H1 (cell line): ENCODE results near the gene BNC2. TPM values are rescaled to one million over a fixed set of nuclear protein-coding genes. Genes with fewer than 3 reads are reported as not detected.

Experiments used
- CEBPB ChIP-seq: IDR thresholded peaks from 2 replicates; pipeline ENCODE4 v1.6.1; 2012; ENCODE audit warnings: low read depth, low read length
- GABPA ChIP-seq: IDR thresholded peaks from 2 replicates; pipeline ENCODE4 v1.6.1; 2011; ENCODE audit warnings: mild to moderate bottlenecking, low read length, moderate library complexity, borderline replicate concordance; ENCODE audit not compliant: insufficient read depth
- HDAC6 ChIP-seq: IDR thresholded peaks from one replicate; pipeline ENCODE4 v1.7.1; 2012; ENCODE audit warnings: low read depth, mild to moderate bottlenecking, inconsistent platforms, low read length, moderate library complexity
- JUN ChIP-seq: IDR thresholded peaks from 2 replicates; pipeline ENCODE4 v1.6.1; 2011; ENCODE audit warnings: low read depth, mild to moderate bottlenecking, improper control_type of control experiment, low read length
- JUND ChIP-seq: IDR thresholded peaks from 2 replicates; pipeline ENCODE4 v1.6.1; 2011; ENCODE audit warnings: mild to moderate bottlenecking, improper control_type of control experiment, low read length
- POLR2A ChIP-seq, 2 experiments: IDR thresholded peaks; 1 replicate in 1 of 2; 2 replicates in 1 of 2; pipeline ENCODE4 v1.6.1; 2011; ENCODE audit warnings: low read depth in 2 of 2, low read length in 2 of 2, mild to moderate bottlenecking in 2 of 2; ENCODE audit errors: control extremely low read depth in 1 of 2
- SIN3A ChIP-seq, 2 experiments: IDR thresholded peaks in 1 of 2; conservative IDR thresholded peaks in 1 of 2; 2 replicates each; pipeline ENCODE4 v1.6.1; 2011 to 2012; ENCODE audit warnings: low read length in 2 of 2, improper control_type of control experiment in 1 of 2, low read depth in 1 of 2, mild to moderate bottlenecking in 1 of 2
- ZNF274 ChIP-seq: IDR thresholded peaks from 2 replicates; pipeline ENCODE4 v1.7.0; 2012; ENCODE audit warnings: low read length, borderline replicate concordance; ENCODE audit errors: extremely low read depth
- polyA plus RNA-seq, 7 experiments: library from polyadenylated mRNA; depleted of rRNA in 3 of 7; stranded (reverse) in 5 of 7; unstranded in 2 of 7; fragments of >200 nt in 5 of 7; fragments of 200-250 nt in 2 of 7; gene quantifications; 1 replicate in 5 of 7; 2 replicates in 1 of 7; 4 replicates in 1 of 7; pipeline versions ENCODE4 v1.2.1 to v1.2.3, GENCODE V29; 2011 to 2013; ENCODE audit warnings: missing spikeins in 2 of 7, mixed read lengths in 2 of 7
- total RNA-seq: library from RNA; stranded (reverse); fragmentation: NEBNext Ultra II Directional; extraction: Animal tissue kit (Norgen Biotek cat#: 25700); gene quantifications from 2 replicates; pipeline ENCODE4 v1.2.1, GENCODE V29; 2021
- TF ChIP-seq, protein P1 (sequence below): IDR thresholded peaks from 2 replicates; pipeline ENCODE4 v1.6.1; 2011; ENCODE audit warnings: low read depth, mild to moderate bottlenecking, low read length; ENCODE audit not compliant: insufficient read depth

The BNC2 gene
- total and polyA plus RNA-seq, 2 of the 8 experiments (the other 6 are each of a cell fraction or from before 2014, with no cell fraction given), result 16.0 to 26.8 TPM

DNA sequence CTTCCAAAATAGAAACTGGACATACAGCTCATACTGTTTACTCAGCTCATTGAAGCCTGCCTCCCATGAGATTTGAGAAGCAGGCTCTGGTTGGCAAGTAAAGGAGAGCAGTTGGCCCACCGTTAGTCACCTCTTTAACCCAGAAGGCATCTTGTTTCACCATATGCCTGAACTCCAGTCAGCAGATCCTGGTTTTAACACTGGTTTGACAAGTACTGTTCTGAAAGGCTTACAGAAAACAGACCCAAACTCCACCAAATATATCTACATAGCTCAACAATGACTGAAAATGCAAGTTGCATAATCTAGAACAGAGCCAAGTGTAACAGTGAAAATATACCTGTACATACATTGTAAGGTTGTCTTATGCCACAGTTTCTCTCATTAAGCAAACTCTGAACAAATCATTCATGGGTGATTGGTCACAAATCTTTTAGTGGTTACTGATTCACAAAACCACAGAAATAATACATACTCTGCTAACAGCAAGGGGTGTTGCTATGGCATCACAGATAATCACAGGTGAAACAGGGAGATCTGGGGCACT is 198.8 kb downstream of the BNC2 start (continued):
- TF ChIP-seq, protein P1, sequence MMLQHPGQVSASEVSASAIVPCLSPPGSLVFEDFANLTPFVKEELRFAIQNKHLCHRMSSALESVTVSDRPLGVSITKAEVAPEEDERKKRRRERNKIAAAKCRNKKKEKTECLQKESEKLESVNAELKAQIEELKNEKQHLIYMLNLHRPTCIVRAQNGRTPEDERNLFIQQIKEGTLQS, result no peak
- no peak for TF ChIP-seq CEBPB
- TF ChIP-seq SIN3A (conservative IDR thresholded peaks at IDR 0.05 in 1 of 2, IDR thresholded peaks at IDR 0.05 in 1 of 2; ENCODE audit: low read depth in 1 of 2, low read length in 2 of 2), result no peak
- no peak for TF ChIP-seq JUND
- TF ChIP-seq GABPA, result no peak
- TF ChIP-seq HDAC6, result no peak
- TF ChIP-seq POLR2A (IDR thresholded peaks at IDR 0.05; ENCODE audit: control extremely low read depth in 1 of 2, low read depth in 2 of 2, low read length in 2 of 2), result no peak
- no peak for TF ChIP-seq JUN
- TF ChIP-seq ZNF274, result no peak
